C4-2B (cell line): Measurements from ENCODE around the gene ANXA11.
"Not testable (repeated sequence)": the region's sequence is repeated elsewhere in the genome, so short reads cannot be mapped to it uniquely, and the experiment has no call there.

ENCODE experiments used
- H3K27ac ChIP-seq: fragments of 450-650 bp; 2 replicates; pipeline ENCODE4 v1.5.1; 2017
- CTCF ChIP-seq: fragments of 450-650 bp; conservative IDR thresholded peaks from 2 replicates; pipeline ENCODE4 v1.5.1; 2017; ENCODE audit warnings: mild to moderate bottlenecking
- ZFX ChIP-seq: fragments of 450-650 bp; IDR thresholded peaks from 2 replicates; pipeline ENCODE4 v1.6.1; 2017

The ANXA11 gene

GRCh38 chr10:80203835-80204676 is 1.3 kb downstream of the ANXA11 start:
- TF ChIP-seq CTCF (no peak), ZFX (no peak)

GRCh38 chr10:80202934-80203834 is 2.2 kb downstream of the ANXA11 start:
- peak overlapping the region; percentile 93; the same call in 1 of the 2 replicates for H3K27ac ChIP-seq
- TF ChIP-seq CTCF, result peak; percentile 45
- no peak for TF ChIP-seq ZFX

More at GRCh38 chr10:80203835-80204676, 1.3 kb downstream of the ANXA11 start:
- peak overlapping the region; percentile 93 for H3K27ac ChIP-seq

GRCh38 chr10:80202530-80202929 is 2.8 kb downstream of the ANXA11 start:
- H3K27ac ChIP-seq, result not testable (repeated sequence)

GRCh38 chr10:80201608-80202141 is 3.7 kb downstream of the ANXA11 start:
- TF ChIP-seq CTCF (no peak), ZFX (no peak)
- no peak overlapping the region for H3K27ac ChIP-seq

GRCh38 chr10:80200687-80201086 is 4.7 kb downstream of the ANXA11 start:
- no peak overlapping the region for H3K27ac ChIP-seq
- no peak for TF ChIP-seq ZFX
- no peak for TF ChIP-seq CTCF

- no peak overlapping the region for H3K27ac ChIP-seq
- TF ChIP-seq ZFX (no peak), CTCF (no peak)
Observed at GRCh38 chr10:80200259-80200658, 5.1 kb downstream of the ANXA11 start.

GRCh38 chr10:80199828-80200227 is 5.5 kb downstream of the ANXA11 start:
- no peak overlapping the region for H3K27ac ChIP-seq
- no peak for TF ChIP-seq CTCF
- no peak for TF ChIP-seq ZFX
